OCI-LY7 (cell line): ENCODE measurements around the gene NPIPB6.

Experiments
- CTCF ChIP-seq: fragments of 200-600 bp; sonication (generic); conservative IDR thresholded peaks from 2 replicates; pipeline ENCODE4 v1.5.1; 2014; ENCODE audit warnings: mild to moderate bottlenecking, antibody characterized with exemption, low read length, moderate library complexity, mixed read lengths
- EZH2phosphoT487 ChIP-seq: fragments of 200-600 bp; sonication (generic); IDR thresholded peaks from 2 replicates; pipeline ENCODE4 v1.6.1; 2018; ENCODE audit warnings: low read depth, borderline replicate concordance, mild to moderate bottlenecking, mixed run types, antibody characterized with exemption, low read length, moderate library complexity, mixed read lengths

GRCh38 chr16:28316054-28316453 is 47.3 kb downstream of the NPIPB6 start:
- TF ChIP-seq EZH2phosphoT487: no peak
- TF ChIP-seq CTCF: no peak
